Ovary (tissue), 9 donors: ENCODE measurements around the gene TSPAN32. TPM values are rescaled to one million over a fixed set of nuclear protein-coding genes. Genes with fewer than 3 reads are reported as not detected.
A peak's percentile ranks its signal among the peaks of the same experiment; 100 is the strongest.
"Not testable (repeated sequence)": the region's sequence is repeated elsewhere in the genome, so short reads cannot be mapped to it uniquely, and the experiment has no call there.

Experiments used
- DNase-seq, 5 donors: peaks; one replicate each; pipeline ENCODE4 v3.0.0-alpha.2; 2019 to 2020
- H3K27ac ChIP-seq, 2 donors: fragments of 200-600 bp; one replicate each; pipeline versions ENCODE4 v1.5.1 to v1.8.0; 2019 to 2022
- H3K27me3 ChIP-seq: fragments of 200-600 bp; one replicate; pipeline ENCODE4 v1.8.0; 2022
- H3K36me3 ChIP-seq: fragments of 200-600 bp; sonication (generic); one replicate; pipeline ENCODE4 v1.5.1; 2019
- H3K4me1 ChIP-seq: one replicate; pipeline ENCODE4 v1.8.1; 2013; ENCODE audit warnings: mild to moderate bottlenecking, moderate library complexity; ENCODE audit not compliant: insufficient read depth
- H3K4me3 ChIP-seq: fragments of 200-600 bp; sonication (generic); one replicate; pipeline ENCODE4 v1.5.1; 2017
- H3K9me3 ChIP-seq, 2 donors: fragments of 200-600 bp in 1 of 2; sonication (generic) in 1 of 2; one replicate each; pipeline versions ENCODE4 v1.5.1 to v1.8.1; 2013 to 2019; ENCODE audit warnings: mild to moderate bottlenecking in 1 of 2, moderate library complexity in 1 of 2
- EP300 ChIP-seq: sonication (generic); formaldehyde crosslinking; IDR thresholded peaks from one replicate; pipeline ENCODE4 v1.6.1; 2017; ENCODE audit warnings: antibody characterized with exemption
- POLR2A ChIP-seq: fragments of 450-650 bp; IDR thresholded peaks from one replicate; pipeline ENCODE4 v1.6.1; 2017; ENCODE audit warnings: antibody characterized with exemption, mild to moderate bottlenecking, moderate library complexity
- WGBS, 3 donors: extraction: QIAGEN DNeasy Blood & Tissue Kit in 1 of 3; methylation state at CpG; one replicate each; pipeline versions ENCODE4 v1.1.5 to v1.1.7; 2013 to 2017; 5-methylcytosine and 5-hydroxymethylcytosine counted together
- intact Hi-C, 4 donors: fragments of 100-400 bp; cut with DNase I; formaldehyde crosslinking; loops; one replicate each; pipeline versions ENCODE4 v1.11.0 to v1.15.1; 2022 to 2023
- polyA plus RNA-seq, 2 donors: library from polyadenylated mRNA; stranded (reverse); fragments of 200-250 nt in 1 of 2; fragments of 350-450 nt in 1 of 2; fragmentation: Illumina TruSeq in 1 of 2; extraction: RNeasy Lipid Tissue Mini Kit (QIAGEN cat#74804) in 1 of 2; gene quantifications; one replicate each; pipeline ENCODE4 v1.2.3, GENCODE V29; 2013 to 2014
- total RNA-seq, 7 donors: library from RNA; depleted of rRNA in 2 of 7; stranded (reverse); fragments of >200 nt in 2 of 7; fragmentation: NEBNext Ultra II Directional in 3 of 7; extraction: Animal tissue kit (Norgen Biotek cat#: 25700) in 3 of 7; gene quantifications; one replicate each; pipeline versions ENCODE4 v1.1.0 to v1.2.4, GENCODE V29; 2016 to 2023
- TF ChIP-seq, protein P1 (sequence below), 3 donors: fragments of 450-650 bp in 2 of 3; fragments of 200-600 bp in 1 of 3; IDR thresholded peaks; one replicate each; pipeline versions ENCODE4 v1.5.1 to v1.8.0; 2016 to 2022; ENCODE audit warnings: antibody characterized with exemption in 3 of 3, mild to moderate bottlenecking in 1 of 3
- donor health status: DM: no; HTN: no; CAD: no; lungs with moderate emphysema.
- donor health status: DM: no; HTN: no; CAD: no.
- donor health status: Bipolar disorder and iron deficiency.
- donor health status: DM: yes; HTN: yes; CAD: no.
- donor health status: DM: no; HTN: no; CAD: no.
- donor health status: DM: yes; HTN: yes; CAD: no.

Gene TSPAN32
- total and polyA plus RNA-seq, 9 donors = 0.63 to 3.9 (median 1.3) TPM; not detected in 2

DNA sequence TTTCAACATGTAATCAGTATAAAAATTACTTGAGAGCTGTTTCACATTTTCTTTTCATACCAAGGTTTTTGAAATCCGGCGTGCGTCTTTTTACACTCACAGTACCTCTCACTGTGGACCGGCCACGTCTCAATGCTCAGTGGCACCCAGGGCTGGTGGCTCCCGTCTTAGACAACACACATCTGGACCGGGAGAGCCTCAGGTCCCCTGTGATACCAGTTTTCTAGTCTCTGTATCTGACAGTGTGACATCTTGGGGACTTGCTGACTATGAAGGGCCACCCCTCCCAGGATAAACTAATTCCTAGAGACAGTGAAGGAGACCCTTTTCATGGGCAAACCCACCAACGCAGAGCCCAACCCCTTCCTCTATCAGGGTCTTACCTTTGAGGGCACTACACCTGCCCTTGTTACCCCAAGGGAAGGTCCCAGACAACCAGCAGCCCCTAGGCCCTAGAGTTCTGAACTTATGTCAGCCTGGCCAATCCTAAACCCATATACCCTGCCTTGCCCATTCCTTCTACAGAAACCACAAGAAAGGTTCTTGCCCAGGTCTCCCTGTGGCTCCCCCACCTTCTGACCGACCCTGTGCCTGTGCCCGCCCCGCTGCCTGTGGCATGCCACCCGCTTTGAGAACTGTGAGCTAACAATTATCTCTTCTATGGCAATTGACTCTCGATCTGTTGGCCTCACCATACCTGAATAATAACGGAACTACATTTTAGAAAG is 25.4 kb upstream of the TSPAN32 start:
- H3K36me3 ChIP-seq = no peaks in the 10 kb centered on the region
- no peak overlapping the region for H3K27ac ChIP-seq
- intact Hi-C loops = no loop called here
- DNase-seq = peak in 2 of 5 donors; percentile 3 to 10
- H3K4me1 ChIP-seq = peaks cover 5% of the 10 kb centered on the region
- H3K9me3 ChIP-seq = no peaks in the 10 kb centered on the region
- no peaks in the 10 kb centered on the region for H3K27me3 ChIP-seq
- 88 to 94% (median 90%) methylated on average over 14 of the region's 14 CpGs for WGBS, 3 donors
- TF ChIP-seq POLR2A (no peak), EP300 (no peak)
- TF ChIP-seq, protein P1, sequence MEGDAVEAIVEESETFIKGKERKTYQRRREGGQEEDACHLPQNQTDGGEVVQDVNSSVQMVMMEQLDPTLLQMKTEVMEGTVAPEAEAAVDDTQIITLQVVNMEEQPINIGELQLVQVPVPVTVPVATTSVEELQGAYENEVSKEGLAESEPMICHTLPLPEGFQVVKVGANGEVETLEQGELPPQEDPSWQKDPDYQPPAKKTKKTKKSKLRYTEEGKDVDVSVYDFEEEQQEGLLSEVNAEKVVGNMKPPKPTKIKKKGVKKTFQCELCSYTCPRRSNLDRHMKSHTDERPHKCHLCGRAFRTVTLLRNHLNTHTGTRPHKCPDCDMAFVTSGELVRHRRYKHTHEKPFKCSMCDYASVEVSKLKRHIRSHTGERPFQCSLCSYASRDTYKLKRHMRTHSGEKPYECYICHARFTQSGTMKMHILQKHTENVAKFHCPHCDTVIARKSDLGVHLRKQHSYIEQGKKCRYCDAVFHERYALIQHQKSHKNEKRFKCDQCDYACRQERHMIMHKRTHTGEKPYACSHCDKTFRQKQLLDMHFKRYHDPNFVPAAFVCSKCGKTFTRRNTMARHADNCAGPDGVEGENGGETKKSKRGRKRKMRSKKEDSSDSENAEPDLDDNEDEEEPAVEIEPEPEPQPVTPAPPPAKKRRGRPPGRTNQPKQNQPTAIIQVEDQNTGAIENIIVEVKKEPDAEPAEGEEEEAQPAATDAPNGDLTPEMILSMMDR (IDR thresholded peaks at IDR 0.05) = no peak
- no peak overlapping the region for H3K4me3 ChIP-seq

DNA sequence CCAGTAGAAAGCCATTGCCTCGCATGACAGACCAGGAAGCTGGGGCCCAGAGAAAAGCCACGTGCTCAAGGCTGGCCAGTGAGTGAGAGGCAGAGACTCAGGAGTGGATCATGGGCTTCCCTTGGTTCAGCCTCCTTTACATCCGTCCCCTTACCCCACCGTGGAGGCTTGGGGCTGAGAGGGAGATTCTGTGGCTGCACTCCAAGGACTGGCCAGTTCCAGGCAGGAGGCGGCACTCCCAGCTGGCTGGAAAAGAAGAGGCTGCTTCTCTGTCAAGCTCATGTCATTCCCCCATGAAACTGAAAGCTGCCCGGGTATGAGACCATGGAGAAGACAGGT is 24.8 kb upstream of the TSPAN32 start:
- Histone ChIP-seq H3K9me3 (no peaks in the 10 kb centered on the region), H3K27me3 (no peaks in the 10 kb centered on the region), H3K36me3 (no peaks in the 10 kb centered on the region), H3K4me1 (peaks cover 5% of the 10 kb centered on the region), H3K27ac (no peak overlapping the region), H3K4me3 (no peak overlapping the region)
- peak in 3 of 5 donors; percentile 13 to 31 (median 18) for DNase-seq
- TF ChIP-seq EP300 (no peak), POLR2A (no peak)
- TF ChIP-seq, protein P1 (IDR thresholded peaks at IDR 0.05) = no peak
- intact Hi-C loops = no loop called here
- 22 to 32% (median 28%) methylated on average over 6 of the region's 6 CpGs for WGBS, 3 donors

DNA sequence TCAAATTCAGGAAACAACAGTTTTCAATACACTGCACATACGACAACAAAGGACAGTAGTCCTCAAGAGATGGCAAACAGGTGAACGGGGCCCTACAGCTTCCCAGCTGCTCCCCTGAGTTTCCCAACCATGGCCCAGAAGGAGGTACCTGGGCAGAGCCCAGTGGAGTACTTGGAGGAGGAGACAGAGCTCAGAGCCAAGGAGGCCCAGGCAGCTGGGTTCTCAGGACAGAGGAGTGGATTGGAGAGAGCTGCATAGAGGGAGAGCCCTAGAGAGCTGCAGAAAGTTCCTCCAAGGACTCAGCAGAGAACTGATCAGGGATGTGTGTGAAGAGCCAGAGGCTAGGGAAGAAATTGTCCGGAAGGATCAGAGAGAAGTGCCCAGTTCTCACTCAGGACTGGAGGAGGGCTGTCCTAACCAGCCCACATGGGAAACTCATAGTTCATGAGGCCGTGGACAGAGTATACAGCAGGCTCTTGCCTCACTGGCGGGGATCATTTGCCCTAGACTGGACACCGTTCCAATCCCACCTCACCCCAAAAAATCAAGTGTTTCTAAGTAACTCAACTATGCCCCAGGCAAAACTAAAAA is 23.8 kb upstream of the TSPAN32 start:
- H3K27ac ChIP-seq = no peak overlapping the region
- no peaks in the 10 kb centered on the region for H3K27me3 ChIP-seq
- TF ChIP-seq POLR2A (no peak), EP300 (no peak)
- TF ChIP-seq, protein P1 (IDR thresholded peaks at IDR 0.05) = no peak
- no peak overlapping the region for H3K4me3 ChIP-seq
- WGBS, 3 donors = 73 to 79% (median 76%) methylated on average over 6 of the region's 6 CpGs
- intact Hi-C loops = no loop called here
- H3K4me1 ChIP-seq = peaks cover 5% of the 10 kb centered on the region
- no peaks in the 10 kb centered on the region for H3K36me3 ChIP-seq
- peaks cover 0 to 1% of the 10 kb centered on the region in 2 donors for H3K9me3 ChIP-seq
- peak in 2 of 5 donors; percentile 4 to 7 for DNase-seq

DNA sequence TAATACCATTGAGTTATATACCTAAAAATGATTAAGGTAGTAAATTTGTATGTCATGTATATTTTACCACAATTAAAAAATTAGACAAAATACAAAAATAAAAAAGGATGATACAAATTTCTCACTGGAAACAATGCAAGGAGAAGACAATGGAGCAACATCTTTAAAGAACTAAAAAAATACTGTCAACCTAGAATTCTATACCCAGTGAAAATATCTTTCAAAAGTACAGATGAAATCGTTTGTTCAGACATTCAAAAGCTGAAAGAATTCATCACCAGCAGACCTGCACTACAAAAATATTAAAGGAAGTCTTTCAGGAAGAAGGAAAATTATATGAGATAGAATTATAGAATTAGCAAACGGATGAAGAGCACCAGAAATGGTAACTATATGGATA is 21.6 kb upstream of the TSPAN32 start:
- no peaks in the 10 kb centered on the region for H3K27me3 ChIP-seq
- no peak for TF ChIP-seq POLR2A
- TF ChIP-seq EP300 = no peak
- TF ChIP-seq, protein P1 (IDR thresholded peaks at IDR 0.05) = no peak

DNA sequence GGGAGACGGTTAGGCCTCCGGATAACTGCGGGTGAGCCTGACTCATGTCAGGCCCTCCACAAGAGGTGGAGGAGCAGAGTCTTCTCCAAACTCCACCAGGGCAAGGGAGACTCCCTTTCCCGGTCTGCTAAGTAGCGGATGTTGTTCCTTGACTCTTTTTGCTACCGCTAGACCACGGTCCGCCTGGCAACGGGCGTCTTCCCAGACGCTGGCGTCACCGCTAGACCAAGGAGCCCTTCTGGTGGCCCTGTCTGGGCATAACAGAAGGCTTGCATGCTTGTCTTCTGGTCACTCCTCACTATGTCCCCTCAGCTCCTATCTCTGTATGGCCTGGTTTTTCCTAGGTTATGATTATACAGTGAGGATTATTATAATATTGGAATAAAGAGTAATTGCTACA is 15.5 kb upstream of the TSPAN32 start:
- H3K36me3 ChIP-seq, H3K27ac ChIP-seq, H3K27me3 ChIP-seq, H3K9me3 ChIP-seq, intact Hi-C loops, H3K4me3 ChIP-seq, H3K4me1 ChIP-seq: not testable (repeated sequence)
- peak in 2 of 5 donors; percentile 2 to 8 for DNase-seq
- 91 to 94% (median 93%) methylated on average over 13 of the region's 13 CpGs for WGBS, 3 donors

More for the DNA sequence above, 21.6 kb upstream of the TSPAN32 start:
- no peak for DNase-seq
- WGBS, 3 donors = 75 to 81% (median 77%) methylated on average over 2 of the region's 2 CpGs
- Histone ChIP-seq H3K4me3 (no peak overlapping the region), H3K9me3 (peaks cover 0 to 3% of the 10 kb centered on the region in 2 donors), H3K4me1 (peaks cover 5% of the 10 kb centered on the region), H3K36me3 (no peaks in the 10 kb centered on the region), H3K27ac (no peak overlapping the region)
- intact Hi-C loops = no loop called here
